ENCODE measurements around the gene ATP7A.

DNA sequence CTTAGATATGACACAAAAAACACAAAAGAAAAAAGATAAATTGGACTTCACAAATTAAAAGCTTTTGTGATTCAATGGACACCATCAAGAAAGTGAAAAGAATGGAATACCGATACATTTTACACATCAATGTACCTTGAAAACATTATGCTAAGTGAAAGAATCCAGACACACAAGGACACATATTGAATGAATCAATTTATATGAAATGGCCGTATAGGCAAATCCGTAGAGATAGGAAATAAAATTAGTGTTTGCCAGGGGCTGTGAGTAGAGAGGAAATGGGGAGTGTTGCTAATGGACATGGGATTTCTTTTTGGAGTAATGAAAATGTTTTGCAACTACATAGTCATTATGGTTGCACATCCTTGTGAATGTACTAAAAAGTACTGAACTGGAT is 55.9 kb downstream of the ATP7A start:
- TF ChIP-seq, protein P1, sequence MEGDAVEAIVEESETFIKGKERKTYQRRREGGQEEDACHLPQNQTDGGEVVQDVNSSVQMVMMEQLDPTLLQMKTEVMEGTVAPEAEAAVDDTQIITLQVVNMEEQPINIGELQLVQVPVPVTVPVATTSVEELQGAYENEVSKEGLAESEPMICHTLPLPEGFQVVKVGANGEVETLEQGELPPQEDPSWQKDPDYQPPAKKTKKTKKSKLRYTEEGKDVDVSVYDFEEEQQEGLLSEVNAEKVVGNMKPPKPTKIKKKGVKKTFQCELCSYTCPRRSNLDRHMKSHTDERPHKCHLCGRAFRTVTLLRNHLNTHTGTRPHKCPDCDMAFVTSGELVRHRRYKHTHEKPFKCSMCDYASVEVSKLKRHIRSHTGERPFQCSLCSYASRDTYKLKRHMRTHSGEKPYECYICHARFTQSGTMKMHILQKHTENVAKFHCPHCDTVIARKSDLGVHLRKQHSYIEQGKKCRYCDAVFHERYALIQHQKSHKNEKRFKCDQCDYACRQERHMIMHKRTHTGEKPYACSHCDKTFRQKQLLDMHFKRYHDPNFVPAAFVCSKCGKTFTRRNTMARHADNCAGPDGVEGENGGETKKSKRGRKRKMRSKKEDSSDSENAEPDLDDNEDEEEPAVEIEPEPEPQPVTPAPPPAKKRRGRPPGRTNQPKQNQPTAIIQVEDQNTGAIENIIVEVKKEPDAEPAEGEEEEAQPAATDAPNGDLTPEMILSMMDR (IDR thresholded peaks at IDR 0.05 in 2 of 3, conservative IDR thresholded peaks at IDR 0.05 in 1 of 3; ENCODE audit: borderline replicate concordance in 1 of 3, insufficient read depth in 1 of 3, low read depth in 2 of 3, low read length in 2 of 3), result no peak
- TF ChIP-seq POLR2AphosphoS5 (IDR thresholded peaks at IDR 0.05; ENCODE audit: low read depth, low read length) (no peak), ZFX (IDR thresholded peaks at IDR 0.05) (no peak), JUND (IDR thresholded peaks at IDR 0.05) (no peak), TCF7L2 (IDR thresholded peaks at IDR 0.05; ENCODE audit: borderline replicate concordance, extremely low read depth, insufficient read depth, insufficient read length) (no peak), SP1 (IDR thresholded peaks at IDR 0.05; ENCODE audit: low read depth) (no peak), EZH2 (IDR thresholded peaks at IDR 0.05) (no peak), ZNF274 (IDR thresholded peaks at IDR 0.05; ENCODE audit: low read depth, low read length) (no peak), POLR2A (IDR thresholded peaks at IDR 0.05; ENCODE audit: borderline replicate concordance, extremely low read depth, insufficient read depth, insufficient read length) (no peak), YY1 (IDR thresholded peaks at IDR 0.05; ENCODE audit: extremely low read depth, insufficient replicate concordance, low read depth, low read length) (no peak)
- TF ChIP-seq, protein P2, sequence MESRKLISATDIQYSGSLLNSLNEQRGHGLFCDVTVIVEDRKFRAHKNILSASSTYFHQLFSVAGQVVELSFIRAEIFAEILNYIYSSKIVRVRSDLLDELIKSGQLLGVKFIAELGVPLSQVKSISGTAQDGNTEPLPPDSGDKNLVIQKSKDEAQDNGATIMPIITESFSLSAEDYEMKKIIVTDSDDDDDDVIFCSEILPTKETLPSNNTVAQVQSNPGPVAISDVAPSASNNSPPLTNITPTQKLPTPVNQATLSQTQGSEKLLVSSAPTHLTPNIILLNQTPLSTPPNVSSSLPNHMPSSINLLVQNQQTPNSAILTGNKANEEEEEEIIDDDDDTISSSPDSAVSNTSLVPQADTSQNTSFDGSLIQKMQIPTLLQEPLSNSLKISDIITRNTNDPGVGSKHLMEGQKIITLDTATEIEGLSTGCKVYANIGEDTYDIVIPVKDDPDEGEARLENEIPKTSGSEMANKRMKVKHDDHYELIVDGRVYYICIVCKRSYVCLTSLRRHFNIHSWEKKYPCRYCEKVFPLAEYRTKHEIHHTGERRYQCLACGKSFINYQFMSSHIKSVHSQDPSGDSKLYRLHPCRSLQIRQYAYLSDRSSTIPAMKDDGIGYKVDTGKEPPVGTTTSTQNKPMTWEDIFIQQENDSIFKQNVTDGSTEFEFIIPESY (IDR thresholded peaks at IDR 0.05; ENCODE audit: extremely low read depth, insufficient replicate concordance, low read length), result no peak
- TF ChIP-seq, protein P3, sequence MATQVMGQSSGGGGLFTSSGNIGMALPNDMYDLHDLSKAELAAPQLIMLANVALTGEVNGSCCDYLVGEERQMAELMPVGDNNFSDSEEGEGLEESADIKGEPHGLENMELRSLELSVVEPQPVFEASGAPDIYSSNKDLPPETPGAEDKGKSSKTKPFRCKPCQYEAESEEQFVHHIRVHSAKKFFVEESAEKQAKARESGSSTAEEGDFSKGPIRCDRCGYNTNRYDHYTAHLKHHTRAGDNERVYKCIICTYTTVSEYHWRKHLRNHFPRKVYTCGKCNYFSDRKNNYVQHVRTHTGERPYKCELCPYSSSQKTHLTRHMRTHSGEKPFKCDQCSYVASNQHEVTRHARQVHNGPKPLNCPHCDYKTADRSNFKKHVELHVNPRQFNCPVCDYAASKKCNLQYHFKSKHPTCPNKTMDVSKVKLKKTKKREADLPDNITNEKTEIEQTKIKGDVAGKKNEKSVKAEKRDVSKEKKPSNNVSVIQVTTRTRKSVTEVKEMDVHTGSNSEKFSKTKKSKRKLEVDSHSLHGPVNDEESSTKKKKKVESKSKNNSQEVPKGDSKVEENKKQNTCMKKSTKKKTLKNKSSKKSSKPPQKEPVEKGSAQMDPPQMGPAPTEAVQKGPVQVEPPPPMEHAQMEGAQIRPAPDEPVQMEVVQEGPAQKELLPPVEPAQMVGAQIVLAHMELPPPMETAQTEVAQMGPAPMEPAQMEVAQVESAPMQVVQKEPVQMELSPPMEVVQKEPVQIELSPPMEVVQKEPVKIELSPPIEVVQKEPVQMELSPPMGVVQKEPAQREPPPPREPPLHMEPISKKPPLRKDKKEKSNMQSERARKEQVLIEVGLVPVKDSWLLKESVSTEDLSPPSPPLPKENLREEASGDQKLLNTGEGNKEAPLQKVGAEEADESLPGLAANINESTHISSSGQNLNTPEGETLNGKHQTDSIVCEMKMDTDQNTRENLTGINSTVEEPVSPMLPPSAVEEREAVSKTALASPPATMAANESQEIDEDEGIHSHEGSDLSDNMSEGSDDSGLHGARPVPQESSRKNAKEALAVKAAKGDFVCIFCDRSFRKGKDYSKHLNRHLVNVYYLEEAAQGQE (IDR thresholded peaks at IDR 0.05; ENCODE audit: low read depth), result no peak
- TF ChIP-seq, protein P4, sequence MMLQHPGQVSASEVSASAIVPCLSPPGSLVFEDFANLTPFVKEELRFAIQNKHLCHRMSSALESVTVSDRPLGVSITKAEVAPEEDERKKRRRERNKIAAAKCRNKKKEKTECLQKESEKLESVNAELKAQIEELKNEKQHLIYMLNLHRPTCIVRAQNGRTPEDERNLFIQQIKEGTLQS (IDR thresholded peaks at IDR 0.05), result no peak
- TF ChIP-seq, protein P5, sequence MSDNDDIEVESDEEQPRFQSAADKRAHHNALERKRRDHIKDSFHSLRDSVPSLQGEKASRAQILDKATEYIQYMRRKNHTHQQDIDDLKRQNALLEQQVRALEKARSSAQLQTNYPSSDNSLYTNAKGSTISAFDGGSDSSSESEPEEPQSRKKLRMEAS (IDR thresholded peaks at IDR 0.05), result no peak
